Activated gamma-delta T cell treated with anti-CD3 and anti-CD28 coated beads, Interleukin-2, amount 50 U/mL, for 16 hours (primary cell): ENCODE data around the gene BACH2.
"Not testable (repeated sequence)": the region's sequence is repeated elsewhere in the genome, so short reads cannot be mapped to it uniquely, and the experiment has no call there.

ENCODE experiments used
- DNase-seq: peaks from one replicate; pipeline ENCODE4 v3.0.0-alpha.2; 2020; ENCODE audit warnings: low read depth

BACH2 gene

DNA sequence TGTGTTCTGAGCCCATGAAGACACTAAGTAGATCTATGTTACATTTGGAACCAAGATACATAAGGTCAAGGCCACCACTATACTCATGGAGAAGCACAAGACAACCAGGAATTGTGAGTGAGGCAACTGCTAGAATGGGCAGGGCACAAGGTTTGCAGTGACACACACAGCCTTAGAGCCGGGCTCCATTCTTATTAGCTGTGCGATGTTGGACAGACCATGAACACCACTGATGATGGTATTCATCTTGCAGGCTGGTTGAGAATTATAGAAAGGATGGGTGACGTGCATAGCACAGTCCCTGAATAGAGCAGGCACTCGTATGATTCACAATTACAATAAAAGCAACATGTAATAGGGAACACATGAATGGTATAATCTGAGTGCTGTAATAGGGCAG, 229.9 kb downstream of the BACH2 start:
- DNase-seq = no peak

DNA sequence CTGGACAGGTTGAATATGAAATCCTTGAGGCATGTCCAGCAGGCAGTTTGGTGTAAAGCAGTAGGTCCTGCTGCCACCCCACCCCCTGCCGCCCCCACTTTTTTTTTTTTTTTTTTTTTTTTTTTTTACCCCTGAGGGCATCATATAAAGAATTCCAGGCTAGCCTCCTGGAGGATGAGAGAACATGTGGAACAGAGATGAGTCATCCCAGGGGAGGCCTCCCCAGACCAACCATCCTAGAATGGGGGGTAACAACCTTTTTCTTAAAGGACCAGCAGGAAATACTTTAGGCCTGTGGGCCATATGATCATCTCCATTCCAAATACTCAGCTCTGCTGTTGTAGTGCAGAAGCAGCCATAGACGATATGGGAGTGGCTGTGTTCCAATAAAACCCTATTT, 231.5 kb downstream of the BACH2 start:
- no peak for DNase-seq

DNA sequence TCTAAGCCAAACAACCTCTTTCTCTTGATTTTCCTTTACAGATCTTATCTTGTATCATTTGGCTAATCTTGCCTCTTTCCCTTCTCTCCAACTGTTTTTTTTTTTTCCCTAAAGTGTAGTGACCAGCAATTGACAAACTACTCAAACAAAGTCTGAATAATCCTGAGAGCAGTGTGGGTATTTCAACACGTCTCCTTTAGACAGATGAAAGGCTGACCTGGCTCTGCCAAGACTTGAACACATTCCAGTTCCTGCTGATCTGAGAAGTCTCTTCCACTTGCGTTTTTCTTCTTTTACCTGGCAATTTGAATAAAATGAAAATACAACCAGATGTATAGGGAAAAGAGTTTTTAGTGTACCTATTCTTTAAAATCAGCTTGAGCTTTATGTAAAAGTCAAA, 234.0 kb downstream of the BACH2 start:
- DNase-seq = no peak

DNA sequence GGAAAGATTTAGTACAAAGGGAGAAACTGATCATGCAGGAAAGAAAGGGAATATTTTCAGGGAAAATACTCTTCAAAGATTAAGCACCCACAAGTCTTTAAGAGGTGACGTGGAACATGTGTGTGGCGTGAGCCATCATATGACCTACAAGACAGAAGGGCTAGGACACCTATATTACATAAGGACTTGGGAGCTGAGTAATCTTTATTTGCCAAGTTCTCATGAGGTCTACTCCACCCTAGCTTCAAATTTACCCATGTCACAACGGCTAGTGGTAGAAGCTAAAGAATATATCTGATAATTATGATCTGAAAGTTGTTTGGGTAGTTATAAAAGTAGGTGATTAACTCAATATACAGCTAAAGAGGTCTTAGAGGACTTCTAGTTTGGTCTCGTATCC, 234.6 kb downstream of the BACH2 start:
- no peak for DNase-seq

DNA sequence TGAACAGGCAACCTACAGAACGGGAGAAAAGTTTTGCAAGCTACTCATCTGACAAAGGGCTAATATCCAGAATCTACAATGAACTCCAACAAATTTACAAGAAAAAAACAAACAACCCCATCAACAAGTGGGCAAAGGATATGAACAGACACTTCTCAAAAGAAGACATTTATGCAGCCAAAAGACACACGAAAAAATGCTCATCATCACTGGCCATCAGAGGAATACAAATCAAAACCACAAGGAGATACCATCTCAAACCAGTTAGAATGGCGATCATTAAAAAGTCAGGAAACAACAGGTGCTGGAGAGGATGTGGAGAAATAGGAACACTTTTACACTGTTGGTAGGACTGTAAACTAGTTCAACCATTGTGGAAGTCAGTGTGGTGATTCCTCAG, 237.5 kb downstream of the BACH2 start:
- DNase-seq = not testable (repeated sequence)

DNA sequence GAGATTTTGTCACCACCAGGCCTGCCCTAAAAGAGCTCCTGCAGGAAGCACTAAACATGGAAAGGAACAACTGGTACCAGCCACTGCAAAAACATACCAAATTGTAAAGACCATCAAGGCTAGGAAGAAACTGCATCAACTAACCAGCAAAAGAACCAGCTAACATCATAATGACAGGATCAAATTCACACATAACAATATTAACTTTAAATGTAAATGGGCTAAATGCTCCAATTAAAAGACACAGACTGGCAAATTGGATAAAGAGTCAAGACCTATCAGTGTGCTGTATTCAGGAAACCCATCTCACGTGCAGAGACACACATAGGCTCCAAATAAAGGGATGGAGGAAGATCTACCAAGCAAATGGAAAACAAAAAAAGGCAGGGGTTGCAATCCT, 240.7 kb downstream of the BACH2 start:
- not testable (repeated sequence) for DNase-seq

DNA sequence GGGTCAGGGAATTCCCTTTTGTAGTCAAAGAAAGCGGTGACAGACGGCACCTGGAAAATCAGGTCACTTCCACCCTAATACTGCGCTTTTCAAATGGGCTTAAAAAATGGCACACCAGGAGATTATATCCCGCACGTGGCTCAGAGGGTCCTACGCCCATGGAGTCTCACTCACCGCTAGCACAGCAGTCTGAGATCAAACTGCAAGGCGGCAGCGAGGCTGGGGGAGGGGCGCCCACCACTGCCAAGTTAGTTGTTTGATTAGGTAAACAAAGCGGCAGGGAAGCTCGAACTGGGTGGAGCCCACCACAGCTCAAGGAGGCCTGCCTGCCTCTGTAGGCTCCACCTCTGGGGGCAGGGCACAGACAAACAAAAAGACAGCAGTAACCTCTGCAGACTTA, 242.4 kb downstream of the BACH2 start:
- DNase-seq = not testable (repeated sequence)

DNA sequence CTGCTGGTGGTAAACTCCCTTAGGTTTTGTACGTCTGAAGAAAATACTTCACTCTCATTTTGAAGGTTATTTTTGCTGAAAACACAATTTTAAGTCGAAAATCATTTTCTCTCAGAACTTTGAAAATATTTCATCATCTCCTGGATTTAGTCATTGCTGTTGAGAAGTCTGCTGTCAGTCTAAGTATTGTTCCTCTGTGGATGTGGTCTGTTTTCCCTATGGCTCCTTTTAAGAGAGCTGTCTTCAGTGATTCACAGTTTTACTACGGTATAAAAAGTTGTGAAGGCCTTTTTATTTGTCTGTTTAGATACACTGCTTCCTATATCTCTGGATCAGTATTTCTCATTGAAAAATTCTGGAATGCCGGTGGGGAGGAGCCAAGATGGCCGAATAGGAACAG, 243.0 kb downstream of the BACH2 start:
- DNase-seq = no peak

DNA sequence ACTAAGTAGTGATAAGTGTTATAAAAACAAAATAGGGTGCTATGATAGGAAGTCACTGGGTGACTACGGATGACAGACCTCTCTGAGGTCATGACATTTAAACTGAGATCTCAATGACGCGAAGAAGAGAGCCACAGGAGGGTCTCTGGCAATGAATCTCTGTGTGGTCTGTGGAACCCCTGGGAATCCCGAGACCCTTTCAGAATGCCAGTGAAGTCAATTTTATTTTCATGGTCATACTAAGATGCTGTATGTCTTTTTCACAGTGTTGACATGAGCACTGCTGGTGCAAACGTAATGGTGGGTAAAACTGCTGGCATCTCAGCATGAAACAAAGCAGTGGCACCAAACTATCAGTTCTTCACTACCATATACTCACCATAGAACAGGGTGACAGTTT, 247.3 kb downstream of the BACH2 start:
- no peak for DNase-seq

DNA sequence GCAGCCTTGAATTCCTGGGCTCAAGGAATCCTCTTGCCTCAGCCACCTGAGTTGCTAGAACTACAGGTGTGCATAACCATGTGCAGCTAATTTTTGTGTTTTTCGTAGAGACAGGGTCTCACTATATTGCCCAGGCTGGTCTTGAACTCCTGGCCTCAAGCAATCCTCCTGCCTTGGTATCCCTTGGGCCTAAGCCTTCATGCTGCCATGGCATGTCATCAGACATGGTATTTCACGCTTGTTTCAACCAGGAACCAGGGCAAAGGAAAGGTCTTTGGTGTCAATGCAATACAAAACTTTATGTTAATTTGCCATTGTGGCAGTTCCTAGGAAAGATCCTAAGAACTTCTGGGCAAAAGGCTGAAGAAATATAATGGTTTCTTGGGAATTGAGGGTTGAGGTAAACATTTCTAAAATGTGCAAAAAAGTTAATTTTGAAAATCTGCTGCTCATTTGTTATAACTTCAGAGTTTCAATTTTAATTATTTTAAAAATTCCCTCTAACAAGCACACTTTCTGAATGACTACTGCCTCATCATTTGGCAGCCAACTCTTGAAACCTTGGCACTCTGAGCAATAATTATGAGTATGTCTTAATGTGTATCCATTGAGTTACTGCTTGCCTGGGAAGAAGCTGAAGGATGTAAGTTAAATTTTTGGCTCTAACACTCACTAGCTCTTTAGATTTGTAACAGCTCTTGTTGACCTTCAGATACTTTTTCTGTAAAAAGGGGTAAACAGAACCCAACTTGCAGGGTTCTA, 248.3 kb downstream of the BACH2 start:
- no peak for DNase-seq

DNA sequence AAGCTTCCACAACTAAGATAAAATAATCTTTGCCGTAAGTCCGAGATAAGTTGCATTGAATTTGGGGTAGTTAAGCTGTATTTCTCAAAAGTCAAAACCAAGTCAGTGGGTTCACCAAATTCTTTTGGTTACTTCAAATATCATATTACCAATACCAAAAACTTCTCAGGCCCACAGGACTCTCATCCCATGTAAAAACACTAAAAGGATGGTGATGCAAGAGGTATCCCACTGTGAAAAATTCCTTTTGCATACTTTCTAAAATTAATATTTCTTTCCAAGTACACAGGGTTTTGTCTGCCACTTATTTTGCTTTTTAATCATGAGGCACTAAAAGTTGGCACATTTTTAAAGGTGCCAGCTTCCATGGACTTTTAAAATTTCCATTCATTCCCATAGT, 251.1 kb downstream of the BACH2 start:
- DNase-seq = no peak

DNA sequence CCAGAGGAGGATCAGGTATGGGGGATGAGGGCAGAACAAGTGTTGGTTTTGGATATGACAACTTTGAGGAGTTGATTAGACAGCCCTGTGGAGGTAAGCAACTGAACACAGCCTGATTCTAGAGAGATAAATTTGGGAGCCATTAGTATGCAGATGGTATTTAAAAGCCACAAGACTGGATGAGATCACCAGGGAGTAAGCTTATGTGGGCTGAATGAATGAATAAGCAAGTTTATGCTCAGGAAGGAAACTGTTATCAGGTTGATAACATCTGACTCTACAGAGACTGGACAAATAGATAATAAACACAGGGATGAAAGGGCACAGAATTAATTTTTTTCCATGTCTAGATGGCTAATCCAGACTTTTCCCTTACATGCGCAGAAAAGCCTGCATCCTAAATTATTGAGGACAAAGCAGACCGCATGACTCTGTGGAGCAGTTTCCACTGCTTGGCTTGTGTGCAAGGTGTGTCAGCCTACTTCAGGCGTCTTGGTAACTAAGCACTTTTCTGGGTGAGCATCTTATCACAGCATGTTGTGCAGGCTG, 251.7 kb downstream of the BACH2 start:
- no peak for DNase-seq

DNA sequence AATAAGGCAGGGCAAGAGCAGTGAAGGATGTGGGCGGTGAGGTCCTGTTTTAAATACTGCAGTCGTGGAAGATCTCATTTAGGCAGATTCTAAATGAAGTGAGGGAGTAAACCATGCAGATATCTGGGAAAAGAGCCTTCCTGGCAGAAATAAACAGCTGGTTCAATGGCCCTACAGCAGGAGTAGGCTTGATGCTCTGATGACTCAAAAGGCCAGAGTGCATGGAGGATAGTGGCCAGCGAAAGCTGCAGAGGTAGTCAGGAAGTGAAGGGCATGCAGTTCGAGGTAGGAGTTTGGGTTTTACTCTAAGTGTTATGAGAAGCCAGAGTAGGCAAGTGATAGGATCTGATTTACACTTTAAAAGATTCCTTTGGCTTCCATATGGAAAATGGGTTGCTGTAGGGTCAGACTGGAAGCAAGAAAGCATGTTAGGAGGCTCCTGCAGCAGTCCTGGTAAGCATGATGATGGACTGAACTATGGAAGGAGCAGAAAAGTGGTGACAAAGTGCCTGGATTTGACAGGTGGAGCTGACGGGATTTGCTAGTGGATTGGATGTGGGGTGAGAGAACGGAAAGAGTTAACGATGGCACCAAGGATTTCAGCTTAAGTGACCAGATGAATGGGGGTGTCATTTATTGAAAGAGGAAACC, 252.3 kb downstream of the BACH2 start:
- no peak for DNase-seq

DNA sequence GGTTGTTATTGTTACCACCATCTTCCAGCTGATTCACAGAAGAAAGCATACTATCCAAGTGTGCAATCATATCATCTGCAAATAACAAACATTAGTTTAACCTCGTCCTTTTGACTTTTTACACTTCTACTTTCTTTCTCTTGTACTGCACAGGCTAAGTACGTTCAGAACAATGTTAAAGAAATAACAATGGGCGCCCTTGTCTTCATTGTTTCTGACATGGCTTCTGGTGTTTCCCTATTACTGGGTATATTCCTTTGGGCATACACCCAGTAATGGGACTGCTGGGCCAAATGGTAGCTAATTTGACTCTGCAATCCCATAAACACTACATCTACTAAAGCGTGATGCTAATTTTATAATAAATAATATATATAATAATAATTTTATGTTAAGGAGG, 255.7 kb downstream of the BACH2 start:
- DNase-seq = no peak

DNA sequence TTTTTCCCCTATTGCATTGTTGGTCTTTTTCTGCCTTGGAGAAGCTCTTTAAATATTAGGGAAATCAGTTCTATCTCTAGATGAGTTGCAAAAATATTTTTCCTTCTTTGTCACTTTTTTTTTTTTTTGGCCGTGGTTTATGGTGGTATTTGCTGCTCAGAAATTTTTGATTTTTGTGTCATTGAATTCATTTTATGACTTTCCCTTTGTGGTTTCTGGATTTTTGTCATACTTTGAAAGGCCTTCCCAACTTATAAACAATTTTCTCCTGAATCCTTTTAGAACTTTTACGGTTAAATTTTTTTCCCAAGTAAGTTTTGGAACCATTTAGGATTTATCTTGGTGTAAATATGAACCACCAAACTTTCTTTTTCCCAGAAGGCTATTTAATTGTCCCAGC, 256.7 kb downstream of the BACH2 start:
- DNase-seq = no peak

DNA sequence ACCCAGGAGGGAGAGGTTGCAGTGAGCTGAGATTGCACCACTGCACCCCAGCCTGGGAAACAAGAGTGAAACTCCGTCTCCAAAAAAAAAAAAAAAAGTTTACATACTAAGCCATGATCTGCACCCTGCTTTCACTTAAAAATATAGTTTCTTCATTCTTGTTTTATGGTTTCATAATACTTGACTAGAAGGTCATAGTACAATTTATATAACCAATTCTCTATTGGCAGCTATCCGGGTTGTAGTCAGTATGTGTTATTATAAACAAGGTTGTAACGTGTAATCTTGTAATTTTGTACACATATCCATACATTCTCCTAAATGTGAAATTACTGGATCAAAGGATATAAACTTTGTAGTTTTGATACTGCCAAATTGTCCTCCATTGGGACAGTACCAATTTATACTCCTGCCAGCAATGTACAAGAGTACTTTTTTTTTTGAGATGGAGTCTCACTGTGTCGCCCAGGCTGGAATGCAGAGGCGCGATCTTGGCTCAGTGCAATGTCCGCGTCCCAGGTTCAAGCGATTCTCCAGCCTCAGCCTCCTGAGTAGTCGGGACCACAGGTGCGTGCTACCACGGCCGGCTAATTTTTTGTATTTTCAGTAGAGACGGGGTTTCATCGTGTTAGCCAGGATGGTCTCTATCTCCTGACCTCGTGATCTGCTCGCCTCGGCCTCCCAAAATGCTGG, 257.5 kb downstream of the BACH2 start:
- DNase-seq = no peak

DNA sequence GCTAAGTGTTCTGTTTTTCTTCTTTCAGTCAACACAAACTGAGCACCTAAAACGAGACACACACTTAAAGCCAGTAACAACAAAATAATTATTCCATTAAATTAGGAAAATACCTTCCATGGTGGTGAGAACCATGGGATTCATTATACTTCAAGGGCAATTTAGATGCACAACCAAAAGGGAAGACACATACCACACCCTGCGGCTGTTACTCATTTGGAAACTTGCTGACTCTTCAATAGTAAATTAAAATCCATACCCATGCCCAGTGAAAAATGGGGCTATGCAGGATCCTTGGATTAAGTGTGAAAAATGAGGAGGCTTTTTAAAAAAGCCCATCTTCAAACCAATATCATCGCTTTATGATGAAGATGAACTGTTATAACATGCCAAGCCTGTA, 259.7 kb downstream of the BACH2 start:
- DNase-seq = no peak

DNA sequence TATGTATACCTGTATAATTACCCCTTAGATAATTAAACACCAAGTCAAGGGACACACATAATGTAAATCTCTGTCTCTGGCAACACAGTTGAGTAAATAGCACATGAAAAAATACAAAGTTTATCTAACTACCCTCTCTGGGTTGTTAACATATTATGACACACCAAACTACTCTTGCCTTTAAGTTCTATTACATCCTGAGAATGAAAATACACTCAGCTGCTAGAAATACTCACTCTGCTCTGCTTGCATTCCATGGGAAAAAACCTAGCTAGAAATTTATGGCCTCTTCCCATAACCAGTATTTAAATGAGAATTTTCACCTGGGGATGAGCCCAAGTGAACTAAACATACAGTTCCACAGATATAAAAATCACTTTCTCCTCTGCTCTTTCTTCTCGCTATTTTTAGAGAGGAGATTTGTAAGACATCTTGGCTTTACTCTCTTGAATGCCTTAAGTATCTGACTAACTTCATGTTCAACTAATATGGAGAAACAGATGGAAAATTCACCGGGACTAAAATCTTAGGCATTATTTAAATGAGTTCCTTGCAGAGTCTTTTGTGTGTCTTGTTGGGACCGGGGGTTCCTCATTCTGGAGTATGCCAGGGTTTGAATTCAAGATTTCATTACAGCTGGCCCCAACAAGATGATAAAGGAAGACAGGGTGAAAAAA, 261.5 kb downstream of the BACH2 start:
- DNase-seq = no peak

DNA sequence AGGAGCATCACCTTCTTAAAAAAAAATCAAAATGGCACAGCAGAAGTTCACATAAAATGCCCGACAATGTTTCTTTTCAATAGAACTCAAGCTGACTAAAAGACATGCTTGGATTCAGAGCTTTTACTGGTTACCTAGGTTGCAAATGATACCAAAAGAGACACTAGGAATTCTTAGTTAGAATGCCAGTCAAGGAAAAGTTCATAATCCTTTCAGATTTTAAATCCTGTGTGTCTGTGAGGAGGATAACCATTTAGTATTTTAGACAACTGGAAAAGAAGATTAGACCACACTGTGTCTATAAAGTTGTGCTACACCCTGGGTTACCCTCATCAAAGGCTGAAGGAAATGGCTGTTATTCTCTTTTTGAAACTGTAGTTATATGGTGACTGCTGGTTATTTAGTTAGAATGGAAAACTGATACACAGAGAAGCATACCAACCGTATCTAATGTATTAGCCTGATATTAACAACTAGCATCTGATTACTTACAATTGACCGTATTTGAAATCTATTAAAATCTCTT, 262.8 kb downstream of the BACH2 start:
- DNase-seq = no peak

DNA sequence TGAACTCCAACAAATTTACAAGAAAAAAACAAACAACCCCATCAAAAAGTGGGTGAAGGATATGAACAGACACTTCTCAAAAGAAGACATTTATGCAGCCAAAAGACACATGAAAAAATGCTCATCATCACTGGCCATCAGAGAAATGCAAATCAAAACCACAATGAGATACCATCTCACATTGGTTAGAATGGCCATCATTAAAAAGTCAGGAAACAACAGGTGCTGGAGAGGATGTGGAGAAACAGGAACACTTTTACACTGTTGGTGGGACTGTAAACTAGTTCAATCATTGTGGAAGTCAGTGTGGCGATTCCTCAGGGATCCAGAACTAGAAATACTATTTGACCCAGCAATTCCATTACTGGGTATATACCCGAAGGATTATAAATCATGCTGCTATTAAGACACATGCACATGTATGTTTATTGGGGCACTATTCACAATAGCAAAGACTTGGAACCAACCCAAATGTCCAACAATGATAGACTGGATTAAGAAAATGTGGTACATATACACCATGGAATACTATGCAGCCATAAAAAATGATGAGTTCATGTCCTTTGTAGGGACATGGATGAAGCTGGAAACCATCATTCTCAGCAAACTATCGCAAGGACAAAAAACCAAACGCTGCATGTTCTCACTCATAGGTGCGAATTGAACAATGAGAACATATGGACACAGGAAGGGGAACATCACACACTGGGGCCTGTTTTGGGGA, 264.0 kb downstream of the BACH2 start:
- DNase-seq = not testable (repeated sequence)

DNA sequence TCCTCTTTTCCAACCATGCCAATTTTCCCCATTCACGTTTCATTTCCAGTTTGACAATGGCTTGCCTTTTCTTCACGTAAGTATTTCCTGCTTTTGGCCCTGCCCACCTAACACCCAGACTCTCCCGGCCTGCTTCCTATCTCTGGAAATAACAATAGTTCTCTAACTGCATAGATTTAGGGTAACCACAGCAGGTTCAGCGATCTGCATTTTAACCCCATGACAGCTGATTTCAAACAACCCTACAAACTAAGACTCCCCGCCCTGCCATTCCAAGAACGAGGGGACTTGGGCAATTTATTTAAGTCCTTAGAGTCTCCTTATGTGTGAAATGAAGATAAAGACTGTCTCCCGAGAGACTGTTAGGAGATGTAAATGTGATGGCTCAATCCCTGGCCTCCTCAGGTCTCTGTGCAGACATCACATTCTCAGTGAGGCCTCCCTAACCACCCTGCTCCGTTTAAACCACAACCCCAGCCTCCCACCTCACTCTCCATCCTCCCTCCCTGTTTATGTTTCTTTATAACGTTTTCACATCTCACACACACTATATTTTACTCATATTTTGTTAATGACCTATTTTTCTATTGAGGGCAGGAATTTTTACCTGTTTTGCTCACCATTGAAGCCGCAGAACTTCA, 267.5 kb downstream of the BACH2 start:
- DNase-seq = no peak
